HG02970 (cell line): ENCODE data around the gene CHD9NB.

ENCODE experiments used
- ATAC-seq: cut with Tn5 transposase; IDR thresholded peaks from one replicate; pipeline ENCODE4 v1.9.1; 2021; ENCODE audit warnings: mild to moderate bottlenecking, moderate library complexity, moderate number of reproducible peaks; ENCODE audit not compliant: unreplicated experiment, low FRiP score

The CHD9NB gene

GRCh38 chr16:53052519-53053501 lies at the start of gene CHD9NB:
CHD9NB (minus strand) TSS chr16:53052897; CDS start chr16:53044158, 8,739 bp downstream.
- ATAC-seq = no peak

GRCh38 chr16:53100889-53101288 lies 48.2 kb upstream of the CHD9NB start:
- no peak for ATAC-seq

GRCh38 chr16:53100131-53100748 lies 47.5 kb upstream of the CHD9NB start:
- ATAC-seq = no peak

- peak; percentile 55 for ATAC-seq
These were observed 46.8 kb upstream of the CHD9NB start for GRCh38 chr16:53099318-53100130.

- peak; percentile 55 for ATAC-seq
These were observed 46.0 kb upstream of the CHD9NB start for GRCh38 chr16:53098526-53099317.

- no peak for ATAC-seq
These were observed 44.5 kb upstream of the CHD9NB start for GRCh38 chr16:53097190-53097589.

- no peak for ATAC-seq
These were observed 41.4 kb upstream of the CHD9NB start for GRCh38 chr16:53094013-53094630.

GRCh38 chr16:53093162-53093744 lies 40.6 kb upstream of the CHD9NB start:
- ATAC-seq = no peak

GRCh38 chr16:53092284-53092683 lies 39.6 kb upstream of the CHD9NB start:
- ATAC-seq = no peak

GRCh38 chr16:53091466-53092211 lies 38.9 kb upstream of the CHD9NB start:
- no peak for ATAC-seq

- no peak for ATAC-seq
These were observed 38.1 kb upstream of the CHD9NB start for GRCh38 chr16:53090591-53091411.

- no peak for ATAC-seq
These were observed 37.5 kb upstream of the CHD9NB start for GRCh38 chr16:53090286-53090590.

- no peak for ATAC-seq
These were observed 37.0 kb upstream of the CHD9NB start for GRCh38 chr16:53089434-53090285.

GRCh38 chr16:53087101-53087500 lies 34.4 kb upstream of the CHD9NB start:
- no peak for ATAC-seq

- ATAC-seq = no peak
These were observed 33.3 kb upstream of the CHD9NB start for GRCh38 chr16:53085931-53086421.

GRCh38 chr16:53085369-53085843 lies 32.7 kb upstream of the CHD9NB start:
- no peak for ATAC-seq
